ENCODE results near the gene HEATR1. TPM values are rescaled to one million over a fixed set of nuclear protein-coding genes. Genes with fewer than 3 reads are reported as not detected.

Gene HEATR1
- total RNA-seq, 1 experiment from 2014 or later: 68.3 TPM

DNA sequence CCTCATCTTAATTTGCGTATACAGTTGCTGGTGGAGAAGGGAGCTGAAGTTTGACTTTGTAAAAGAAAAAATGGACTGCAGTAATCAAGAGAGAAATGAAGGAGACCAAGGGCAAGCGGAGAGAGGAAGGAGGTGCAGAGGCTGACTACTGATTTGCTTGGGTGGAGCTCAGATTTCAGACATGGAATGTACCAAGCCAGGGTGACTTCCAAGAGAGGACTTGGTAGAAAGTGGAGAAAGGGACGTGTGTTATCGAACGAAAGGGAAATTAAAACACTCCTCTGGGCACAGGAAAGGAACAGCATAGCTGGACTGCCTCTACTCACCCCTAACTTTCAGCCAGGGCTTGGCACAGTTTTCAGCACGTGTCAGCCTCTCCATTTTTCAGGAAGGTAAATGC, 15.1 kb upstream of the HEATR1 start:
- RAD21 ChIA-PET (ENCODE audit: low non-redundant PET in 1 of 2, low total read pairs in 2 of 2, uncharacterized antibody in 2 of 2, unreplicated experiment in 2 of 2): no interaction called here
- POLR2A ChIA-PET: no interaction called here
- no peak for DNase-seq (ENCODE audit: low read depth, low spot score)
- intact Hi-C loops (cut with micrococcal nuclease): no loop called here
- H3K27ac ChIP-seq (ENCODE audit: low read depth, low read length): no peak overlapping the region
- H3K9me3 ChIP-seq (ENCODE audit: control insufficient read depth in 1 of 2, insufficient read depth in 1 of 2, low read depth in 1 of 2, low read length in 2 of 2): peaks cover 0 to 8% of the 10 kb centered on the region in 2 experiments; a peak in 1 of 4 replicates
- no peak overlapping the region for H3K9ac ChIP-seq (ENCODE audit: low read length)
- H2AFZ ChIP-seq (ENCODE audit: low read depth, low read length, poor library complexity, severe bottlenecking): no peak overlapping the region
- ATAC-seq: no peak
- 0 out of 4 replicates have a peak, but pooled peaks cover 0 to 4% of the 10 kb centered on the region in 2 experiments for H3K4me1 ChIP-seq (ENCODE audit: control insufficient read depth in 1 of 2, insufficient read depth in 2 of 2, low read length in 2 of 2)
- no peaks in the 10 kb centered on the region for H3K36me3 ChIP-seq (ENCODE audit: control insufficient read depth in 1 of 2, insufficient read depth in 2 of 2, low read length in 2 of 2)
- BruUV-seq (replicated peaks): no TSS peak
- no peak for TF ChIP-seq EZH2phosphoT487 (IDR thresholded peaks at IDR 0.05; ENCODE audit: borderline replicate concordance)
- TF ChIP-seq POLR2AphosphoS5 (IDR thresholded peaks at IDR 0.05; ENCODE audit: low read depth, low read length): no peak
- TF ChIP-seq EGR1 (IDR thresholded peaks at IDR 0.05; ENCODE audit: low read depth): no peak
- TF ChIP-seq, protein P1, sequence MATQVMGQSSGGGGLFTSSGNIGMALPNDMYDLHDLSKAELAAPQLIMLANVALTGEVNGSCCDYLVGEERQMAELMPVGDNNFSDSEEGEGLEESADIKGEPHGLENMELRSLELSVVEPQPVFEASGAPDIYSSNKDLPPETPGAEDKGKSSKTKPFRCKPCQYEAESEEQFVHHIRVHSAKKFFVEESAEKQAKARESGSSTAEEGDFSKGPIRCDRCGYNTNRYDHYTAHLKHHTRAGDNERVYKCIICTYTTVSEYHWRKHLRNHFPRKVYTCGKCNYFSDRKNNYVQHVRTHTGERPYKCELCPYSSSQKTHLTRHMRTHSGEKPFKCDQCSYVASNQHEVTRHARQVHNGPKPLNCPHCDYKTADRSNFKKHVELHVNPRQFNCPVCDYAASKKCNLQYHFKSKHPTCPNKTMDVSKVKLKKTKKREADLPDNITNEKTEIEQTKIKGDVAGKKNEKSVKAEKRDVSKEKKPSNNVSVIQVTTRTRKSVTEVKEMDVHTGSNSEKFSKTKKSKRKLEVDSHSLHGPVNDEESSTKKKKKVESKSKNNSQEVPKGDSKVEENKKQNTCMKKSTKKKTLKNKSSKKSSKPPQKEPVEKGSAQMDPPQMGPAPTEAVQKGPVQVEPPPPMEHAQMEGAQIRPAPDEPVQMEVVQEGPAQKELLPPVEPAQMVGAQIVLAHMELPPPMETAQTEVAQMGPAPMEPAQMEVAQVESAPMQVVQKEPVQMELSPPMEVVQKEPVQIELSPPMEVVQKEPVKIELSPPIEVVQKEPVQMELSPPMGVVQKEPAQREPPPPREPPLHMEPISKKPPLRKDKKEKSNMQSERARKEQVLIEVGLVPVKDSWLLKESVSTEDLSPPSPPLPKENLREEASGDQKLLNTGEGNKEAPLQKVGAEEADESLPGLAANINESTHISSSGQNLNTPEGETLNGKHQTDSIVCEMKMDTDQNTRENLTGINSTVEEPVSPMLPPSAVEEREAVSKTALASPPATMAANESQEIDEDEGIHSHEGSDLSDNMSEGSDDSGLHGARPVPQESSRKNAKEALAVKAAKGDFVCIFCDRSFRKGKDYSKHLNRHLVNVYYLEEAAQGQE (IDR thresholded peaks at IDR 0.05; ENCODE audit: low read depth): no peak
- no peak for TF ChIP-seq RAD21 (IDR thresholded peaks at IDR 0.05; ENCODE audit: low read depth)
- no peak for TF ChIP-seq ELF1 (IDR thresholded peaks at IDR 0.05; ENCODE audit: borderline replicate concordance, low read depth)
- TF ChIP-seq TCF7L2 (IDR thresholded peaks at IDR 0.05; ENCODE audit: borderline replicate concordance, extremely low read depth, insufficient read depth, insufficient read length): no peak
- TF ChIP-seq ZFX (IDR thresholded peaks at IDR 0.05): no peak
- TF ChIP-seq CEBPB (IDR thresholded peaks at IDR 0.05; ENCODE audit: low read depth): no peak
- no peak overlapping the region for H3K4me3 ChIP-seq (replicated peaks in 1 of 2; ENCODE audit: low read depth in 1 of 2, low read length in 2 of 2)
- no peaks in the 10 kb centered on the region for H4K20me1 ChIP-seq (ENCODE audit: insufficient read depth)
- H3K27me3 ChIP-seq (ENCODE audit: insufficient read depth, low read length): no peaks in the 10 kb centered on the region
- no peaks in the 10 kb centered on the region for H3K9me2 ChIP-seq (ENCODE audit: insufficient read depth)
- H3K4me2 ChIP-seq (ENCODE audit: low read length): no peak overlapping the region
- H3K79me2 ChIP-seq (ENCODE audit: insufficient read depth, low read length): no peaks in the 10 kb centered on the region
- CTCF ChIA-PET: interaction anchor here (1.0 kb wide), 1 partner anchor 10 kb away, joined by 3 read pairs; no protein-coding TSS in a partner anchor

Data from HCT116 (cell line).